Measurements from ENCODE around the gene OR8I2. TPM values are rescaled to one million over a fixed set of nuclear protein-coding genes. Genes with fewer than 3 reads are reported as not detected.
"Not testable (repeated sequence)": the region's sequence is repeated elsewhere in the genome, so short reads cannot be mapped to it uniquely, and the experiment has no call there.

Gene OR8I2
- not detected for total RNA-seq

- H3K4me3 ChIP-seq = no peak within 1 kb of the TSS
Measured at GRCh38 chr11:56093008-56093407, at the start of gene OR8I2. Gene OR8I2, plus strand, starts transcription at chr11:56093308. Its CDS starts 0 bp downstream, at chr11:56093308.

GRCh38 chr11:56045538-56045937 is 47.6 kb upstream of the OR8I2 start:
- peaks cover 0 to 7% of the 10 kb centered on the region in 2 donors for H3K9me3 ChIP-seq
- no peak for DNase-seq (ENCODE audit: low spot score)
- H3K36me3 ChIP-seq = no peaks in the 10 kb centered on the region
- H3K4me3 ChIP-seq = no peak overlapping the region
- no peak overlapping the region for H3K27ac ChIP-seq
- H3K27me3 ChIP-seq = no peaks in the 10 kb centered on the region
- TF ChIP-seq CTCF (IDR thresholded peaks at IDR 0.05) = no peak
- H3K4me1 ChIP-seq = no peaks in the 10 kb centered on the region

More at GRCh38 chr11:56093008-56093407, at the start of gene OR8I2:
- no peak for DNase-seq (ENCODE audit: low spot score)
- Histone ChIP-seq H3K36me3 (no peaks in the 10 kb centered on the region), H3K27ac (no peak within 1 kb of the TSS), H3K4me1 (no peaks in the 10 kb centered on the region), H3K27me3 (peaks cover 0 to 4% of the 10 kb centered on the region in 2 donors), H3K9me3 (no peaks in the 10 kb centered on the region)
- TF ChIP-seq CTCF (IDR thresholded peaks at IDR 0.05) = no peak

GRCh38 chr11:56048480-56048879 is 44.6 kb upstream of the OR8I2 start:
- Histone ChIP-seq H3K4me3 (no peak overlapping the region), H3K27ac (no peak overlapping the region), H3K4me1 (no peaks in the 10 kb centered on the region), H3K36me3 (no peaks in the 10 kb centered on the region), H3K27me3 (no peaks in the 10 kb centered on the region), H3K9me3 (no peaks in the 10 kb centered on the region)
- TF ChIP-seq CTCF (IDR thresholded peaks at IDR 0.05) = no peak
- no peak for DNase-seq (ENCODE audit: low spot score)

GRCh38 chr11:56049487-56049886 is 43.6 kb upstream of the OR8I2 start:
- Histone ChIP-seq H3K4me3 (no peak overlapping the region), H3K4me1 (no peaks in the 10 kb centered on the region), H3K27ac (no peak overlapping the region), H3K9me3 (no peaks in the 10 kb centered on the region), H3K36me3 (no peaks in the 10 kb centered on the region), H3K27me3 (no peaks in the 10 kb centered on the region)
- DNase-seq (ENCODE audit: low spot score) = no peak
- no peak for TF ChIP-seq CTCF (IDR thresholded peaks at IDR 0.05)

- H3K9me3 ChIP-seq = not testable (repeated sequence)
Measured at GRCh38 chr11:56056366-56056765, 36.7 kb upstream of the OR8I2 start.

GRCh38 chr11:56057661-56058237 is 35.4 kb upstream of the OR8I2 start:
- not testable (repeated sequence) for H3K4me1 ChIP-seq; H3K9me3 ChIP-seq; H3K27ac ChIP-seq; H3K4me3 ChIP-seq; H3K36me3 ChIP-seq; DNase-seq (ENCODE audit: low spot score); H3K27me3 ChIP-seq

More at GRCh38 chr11:56056366-56056765, 36.7 kb upstream of the OR8I2 start:
- H3K27me3 ChIP-seq; H3K4me3 ChIP-seq; DNase-seq (ENCODE audit: low spot score); H3K27ac ChIP-seq; H3K36me3 ChIP-seq; H3K4me1 ChIP-seq: not testable (repeated sequence)

- not testable (repeated sequence) for H3K36me3 ChIP-seq; H3K4me1 ChIP-seq; H3K27ac ChIP-seq; H3K9me3 ChIP-seq; H3K27me3 ChIP-seq; H3K4me3 ChIP-seq; DNase-seq (ENCODE audit: low spot score)
Measured at GRCh38 chr11:56058260-56058780, 34.8 kb upstream of the OR8I2 start.

Measured in right atrium auricular region (tissue), 2 donors.